CD4-positive, alpha-beta T cell treated with Interferon gamma for 1 hour (primary cell): ENCODE measurements around the gene SEMA6B.
"Not testable (repeated sequence)": the region's sequence is repeated elsewhere in the genome, so short reads cannot be mapped to it uniquely, and the experiment has no call there.

Experiments used
- DNase-seq: peaks from one replicate; pipeline ENCODE4 v3.0.0-alpha.2; 2020

The SEMA6B gene, protein sequence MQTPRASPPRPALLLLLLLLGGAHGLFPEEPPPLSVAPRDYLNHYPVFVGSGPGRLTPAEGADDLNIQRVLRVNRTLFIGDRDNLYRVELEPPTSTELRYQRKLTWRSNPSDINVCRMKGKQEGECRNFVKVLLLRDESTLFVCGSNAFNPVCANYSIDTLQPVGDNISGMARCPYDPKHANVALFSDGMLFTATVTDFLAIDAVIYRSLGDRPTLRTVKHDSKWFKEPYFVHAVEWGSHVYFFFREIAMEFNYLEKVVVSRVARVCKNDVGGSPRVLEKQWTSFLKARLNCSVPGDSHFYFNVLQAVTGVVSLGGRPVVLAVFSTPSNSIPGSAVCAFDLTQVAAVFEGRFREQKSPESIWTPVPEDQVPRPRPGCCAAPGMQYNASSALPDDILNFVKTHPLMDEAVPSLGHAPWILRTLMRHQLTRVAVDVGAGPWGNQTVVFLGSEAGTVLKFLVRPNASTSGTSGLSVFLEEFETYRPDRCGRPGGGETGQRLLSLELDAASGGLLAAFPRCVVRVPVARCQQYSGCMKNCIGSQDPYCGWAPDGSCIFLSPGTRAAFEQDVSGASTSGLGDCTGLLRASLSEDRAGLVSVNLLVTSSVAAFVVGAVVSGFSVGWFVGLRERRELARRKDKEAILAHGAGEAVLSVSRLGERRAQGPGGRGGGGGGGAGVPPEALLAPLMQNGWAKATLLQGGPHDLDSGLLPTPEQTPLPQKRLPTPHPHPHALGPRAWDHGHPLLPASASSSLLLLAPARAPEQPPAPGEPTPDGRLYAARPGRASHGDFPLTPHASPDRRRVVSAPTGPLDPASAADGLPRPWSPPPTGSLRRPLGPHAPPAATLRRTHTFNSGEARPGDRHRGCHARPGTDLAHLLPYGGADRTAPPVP

DNA sequence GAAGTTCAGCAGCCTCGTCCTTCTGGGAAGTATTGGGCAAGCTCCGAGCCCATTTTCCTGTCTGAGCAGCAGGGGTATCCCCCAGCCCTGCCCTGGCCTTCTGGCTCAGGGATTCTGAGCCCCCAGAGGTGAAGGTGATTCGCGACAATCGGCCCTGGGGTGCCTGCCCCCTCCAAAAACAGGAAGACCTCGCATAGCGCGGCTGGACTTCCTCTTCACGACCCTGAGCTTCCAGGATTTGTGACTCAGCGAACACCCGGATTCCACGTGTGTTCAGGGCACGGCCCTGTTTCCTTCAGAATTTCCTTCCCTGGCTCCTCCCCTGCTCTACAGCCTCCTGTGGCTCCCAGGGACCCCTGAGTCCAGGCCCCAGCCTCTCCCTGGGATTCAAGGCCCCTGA, at the start of gene SEMA6B:
Gene SEMA6B (minus strand): TSS at position 116 of the 400 bp plus-strand sequence. CDS start 1,227 bp downstream, outside the sequence.
- peak; percentile 67 for DNase-seq

DNA sequence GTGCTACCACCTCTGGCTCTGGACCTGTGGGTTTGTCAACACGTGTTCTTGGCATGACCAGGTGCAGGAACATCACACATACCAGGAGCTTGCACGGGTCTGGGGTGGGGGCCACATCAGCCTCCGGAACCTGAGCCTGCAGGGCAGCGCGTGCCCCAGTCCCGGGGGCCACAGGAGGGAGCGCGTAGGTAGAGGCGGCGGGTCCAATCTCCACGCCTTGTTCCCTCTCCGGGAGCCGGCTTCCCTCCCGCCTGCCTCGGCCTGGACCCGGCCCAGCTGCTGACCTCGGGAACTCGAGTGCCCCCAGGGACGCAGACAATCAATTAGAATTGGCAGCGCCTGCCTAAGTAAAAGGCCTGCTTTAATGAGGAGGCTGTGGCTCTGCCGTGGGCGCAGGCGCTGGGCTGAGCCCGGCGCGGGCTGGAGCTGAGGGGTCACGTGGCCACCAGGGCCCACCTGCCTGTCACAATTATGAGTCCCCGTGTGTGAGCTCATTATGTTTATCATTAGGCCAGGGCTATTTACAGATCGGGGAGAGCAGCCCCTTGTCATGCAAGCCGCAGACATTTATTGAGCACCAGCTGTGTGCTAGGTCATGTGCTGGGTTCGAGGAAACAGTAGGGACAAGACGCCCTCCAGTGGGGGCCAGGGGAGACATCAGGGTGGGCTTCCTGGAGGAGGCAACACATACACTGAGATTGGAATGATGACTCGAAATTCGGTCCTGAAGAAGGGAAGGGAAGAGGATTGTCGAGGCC, 47.6 kb upstream of the SEMA6B start:
- no peak for DNase-seq

DNA sequence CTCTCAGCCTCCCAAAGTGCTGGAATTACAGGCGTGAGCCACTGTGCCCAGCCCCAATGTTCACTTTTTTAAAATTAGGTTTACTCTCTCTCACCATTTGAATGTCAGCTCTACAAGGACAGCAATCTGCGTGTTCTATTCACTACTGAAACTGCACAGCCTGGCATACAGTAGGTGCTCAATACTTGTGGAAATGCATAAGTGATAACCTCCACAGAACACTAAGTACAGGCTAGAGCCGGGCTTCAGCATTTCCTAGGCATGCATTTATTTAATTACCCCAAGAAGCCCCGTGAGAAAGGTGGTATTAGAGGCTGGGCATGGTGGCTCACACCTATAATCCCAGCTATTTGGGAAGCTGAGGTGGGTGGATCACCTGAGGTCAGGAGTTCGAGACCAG, 46.7 kb upstream of the SEMA6B start:
- no peak for DNase-seq

DNA sequence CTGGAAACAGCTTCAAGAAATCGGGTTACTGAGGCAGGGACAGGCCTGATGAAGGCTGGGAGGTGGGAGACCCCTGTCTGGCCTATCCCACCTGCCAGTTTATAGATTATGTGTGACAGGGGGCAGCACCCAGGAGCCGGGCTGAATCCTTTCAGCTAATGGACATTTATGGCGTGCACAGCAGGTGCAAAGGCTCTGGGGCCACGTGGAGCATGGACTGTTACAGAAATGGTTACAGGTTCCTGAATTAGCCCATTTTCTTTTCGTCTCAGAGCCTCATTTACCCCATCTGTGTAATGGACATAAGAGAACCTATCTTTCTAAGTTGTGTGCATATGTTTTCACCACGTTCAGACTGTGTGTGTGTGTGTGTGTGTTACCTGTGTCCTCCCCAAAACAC, 45.4 kb upstream of the SEMA6B start:
- no peak for DNase-seq

DNA sequence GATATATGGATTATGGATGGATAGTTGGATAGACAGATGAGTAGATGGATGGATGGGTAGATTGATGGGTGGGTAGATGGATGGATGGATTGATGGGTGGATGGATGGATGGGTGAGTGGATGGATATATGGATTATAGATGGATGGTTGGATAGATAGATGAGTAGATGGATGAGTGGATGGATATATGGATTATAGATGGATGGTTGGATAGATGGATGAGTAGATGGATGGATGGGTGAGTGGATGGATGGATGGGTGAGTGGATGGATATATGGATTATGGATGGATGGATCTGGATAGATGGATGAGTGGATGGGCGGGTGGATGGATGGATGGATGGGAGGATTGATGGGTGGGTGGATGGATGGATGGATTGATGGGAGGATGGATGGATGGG, 43.4 kb upstream of the SEMA6B start:
- DNase-seq, result no peak

DNA sequence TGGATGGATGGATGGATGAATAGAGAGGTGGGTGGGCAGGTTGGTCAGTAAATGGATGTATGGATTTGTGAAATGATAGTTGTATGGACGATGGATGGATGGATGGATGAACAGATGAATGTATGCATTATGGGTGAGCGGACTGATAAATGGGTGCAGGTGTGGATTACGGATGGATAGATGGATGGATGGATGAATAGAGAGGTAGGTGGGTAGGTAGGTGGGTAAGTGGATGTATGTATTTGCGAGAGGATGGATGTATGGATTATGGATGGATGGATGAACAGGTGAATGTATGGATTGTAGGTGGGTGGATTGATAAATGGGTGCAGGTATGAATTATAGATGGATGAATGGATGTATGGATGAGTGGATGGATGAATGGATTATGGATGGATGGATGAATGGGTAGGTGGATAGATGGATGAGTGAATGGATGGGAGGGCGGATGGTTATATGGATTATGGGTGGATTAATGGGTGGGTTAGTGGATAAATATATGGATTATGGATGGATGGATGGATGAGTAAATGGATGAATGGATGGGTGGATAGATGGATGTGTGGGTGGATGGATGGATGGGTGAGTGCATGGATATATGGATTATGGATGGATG, 42.8 kb upstream of the SEMA6B start:
- no peak for DNase-seq

DNA sequence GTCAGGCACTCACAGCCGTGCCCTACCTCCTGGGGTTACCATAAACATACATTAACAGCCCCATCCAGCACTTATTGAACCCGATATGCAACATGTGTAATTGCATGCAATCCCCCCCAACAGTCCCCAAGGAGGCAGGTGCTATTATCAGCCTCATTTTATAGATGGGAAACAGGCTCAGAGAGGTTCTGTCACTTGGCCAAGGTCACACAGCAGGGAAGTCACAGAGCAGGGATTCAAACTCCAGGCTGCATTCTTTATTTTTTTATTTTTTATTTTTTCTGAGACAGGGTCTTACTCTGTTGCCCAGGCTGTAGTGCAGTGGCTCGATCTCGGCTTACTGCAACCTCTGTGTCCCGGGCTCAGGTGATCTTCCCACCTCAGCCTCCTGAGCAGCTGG, 41.4 kb upstream of the SEMA6B start:
- no peak for DNase-seq

DNA sequence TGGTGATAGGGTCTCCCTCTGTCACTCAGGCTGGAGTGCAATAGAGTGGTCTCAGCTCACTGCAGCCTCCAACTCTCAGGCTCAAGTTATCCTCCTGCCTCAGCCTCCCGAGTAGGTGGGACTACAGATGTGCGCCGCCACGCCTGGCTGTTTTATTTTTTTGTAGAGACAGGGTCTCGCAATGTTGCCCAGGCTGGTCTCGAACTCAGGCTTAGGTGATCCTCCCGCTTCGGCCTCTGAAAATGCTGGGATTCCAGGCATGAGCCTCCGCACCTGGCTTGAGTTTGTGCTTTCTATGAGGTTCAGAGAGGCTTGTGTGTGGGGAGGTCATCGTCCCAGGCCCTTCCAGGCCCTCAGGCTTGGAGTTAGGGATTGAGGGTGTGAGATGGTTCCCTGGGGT, 40.6 kb upstream of the SEMA6B start:
- no peak for DNase-seq

DNA sequence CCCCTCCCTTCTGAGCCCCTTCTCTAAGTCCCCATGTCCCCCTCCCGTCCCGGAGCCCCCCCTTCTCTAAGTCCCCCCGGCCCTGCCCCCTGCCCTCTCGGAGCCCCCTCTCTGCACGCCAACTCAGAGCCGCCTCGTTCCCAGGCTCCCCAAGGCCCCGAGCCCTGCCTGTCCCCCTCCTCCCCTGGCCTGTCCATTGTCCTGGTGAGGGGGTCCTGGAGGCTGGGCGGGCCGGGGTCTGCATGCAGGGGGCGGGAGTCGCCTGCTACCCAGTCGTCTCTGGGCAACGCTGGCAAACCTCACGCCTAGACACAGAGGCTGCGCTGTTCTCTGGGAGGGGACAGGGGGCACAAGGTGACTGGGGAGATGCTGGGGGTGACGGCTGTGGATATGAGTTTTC, 39.2 kb upstream of the SEMA6B start:
- DNase-seq, result no peak

DNA sequence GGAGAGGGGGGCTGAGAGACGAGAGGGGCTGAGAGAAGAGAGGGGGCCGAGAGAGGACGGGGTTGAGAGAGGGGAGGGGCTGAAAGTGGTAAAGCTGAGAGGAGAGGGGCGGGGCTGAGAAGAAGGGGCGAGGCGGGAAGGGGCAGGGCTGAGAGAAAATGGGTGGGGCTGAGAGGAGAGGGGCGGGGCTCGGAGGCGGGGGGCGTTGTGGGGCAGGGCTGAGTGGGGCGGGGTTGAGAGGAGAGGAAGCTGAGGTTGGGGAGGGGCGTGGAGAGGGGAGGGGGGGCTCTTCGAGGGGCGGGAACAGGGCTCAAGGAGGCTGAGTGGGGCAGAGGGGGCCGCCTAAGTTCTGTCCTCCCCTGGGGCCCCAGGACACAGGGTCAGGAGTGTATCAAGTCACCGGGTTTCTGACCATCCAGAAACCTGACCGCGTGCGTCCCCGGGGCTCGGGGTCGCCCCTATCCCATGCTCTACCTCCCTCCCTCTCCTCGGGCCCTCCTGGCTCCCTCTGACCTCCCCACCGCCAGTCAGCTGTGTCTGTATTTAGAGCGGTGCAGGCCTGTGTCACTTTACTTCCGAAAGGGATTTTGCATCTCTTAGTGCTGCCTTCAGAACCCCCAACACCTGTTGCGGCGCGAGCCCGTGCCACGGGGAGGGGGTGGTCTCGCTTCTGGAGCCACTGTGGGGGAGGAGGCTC, 38.6 kb upstream of the SEMA6B start:
- peak; percentile 57 for DNase-seq

DNA sequence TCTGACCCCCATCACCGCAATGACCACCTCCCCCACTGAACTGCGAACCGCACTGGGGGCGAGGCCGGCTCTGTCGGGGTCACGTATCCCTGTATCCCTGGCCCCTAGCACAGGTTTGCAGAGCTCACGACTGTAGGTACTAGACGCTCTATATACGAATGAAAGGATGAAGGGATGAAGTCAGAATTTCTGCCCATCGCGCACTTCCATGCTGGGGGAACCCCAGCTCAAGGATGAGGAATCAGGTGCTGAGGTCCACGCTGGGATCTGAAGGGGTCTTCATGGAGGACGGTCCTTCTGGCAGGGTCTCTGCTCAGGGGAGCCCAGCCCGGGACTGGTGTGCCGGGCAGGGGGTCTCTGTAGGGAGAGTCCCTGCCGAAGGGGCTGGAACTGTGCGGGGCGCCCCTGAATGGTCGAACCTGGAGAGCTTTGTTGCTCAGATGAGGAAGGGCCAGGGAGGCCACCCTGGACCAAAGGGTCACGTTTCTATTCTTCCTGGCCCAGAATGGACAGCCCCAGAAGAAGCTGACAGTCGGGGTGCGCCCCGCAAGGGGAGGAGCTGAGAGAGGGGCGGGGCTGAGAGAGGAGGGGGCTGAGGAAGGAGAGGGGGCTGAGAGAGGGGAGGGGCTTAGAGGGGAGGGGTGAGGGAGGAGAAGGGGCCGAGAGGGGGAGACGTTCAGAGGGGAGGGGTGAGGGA, 37.9 kb upstream of the SEMA6B start:
- peak; percentile 41 for DNase-seq

DNA sequence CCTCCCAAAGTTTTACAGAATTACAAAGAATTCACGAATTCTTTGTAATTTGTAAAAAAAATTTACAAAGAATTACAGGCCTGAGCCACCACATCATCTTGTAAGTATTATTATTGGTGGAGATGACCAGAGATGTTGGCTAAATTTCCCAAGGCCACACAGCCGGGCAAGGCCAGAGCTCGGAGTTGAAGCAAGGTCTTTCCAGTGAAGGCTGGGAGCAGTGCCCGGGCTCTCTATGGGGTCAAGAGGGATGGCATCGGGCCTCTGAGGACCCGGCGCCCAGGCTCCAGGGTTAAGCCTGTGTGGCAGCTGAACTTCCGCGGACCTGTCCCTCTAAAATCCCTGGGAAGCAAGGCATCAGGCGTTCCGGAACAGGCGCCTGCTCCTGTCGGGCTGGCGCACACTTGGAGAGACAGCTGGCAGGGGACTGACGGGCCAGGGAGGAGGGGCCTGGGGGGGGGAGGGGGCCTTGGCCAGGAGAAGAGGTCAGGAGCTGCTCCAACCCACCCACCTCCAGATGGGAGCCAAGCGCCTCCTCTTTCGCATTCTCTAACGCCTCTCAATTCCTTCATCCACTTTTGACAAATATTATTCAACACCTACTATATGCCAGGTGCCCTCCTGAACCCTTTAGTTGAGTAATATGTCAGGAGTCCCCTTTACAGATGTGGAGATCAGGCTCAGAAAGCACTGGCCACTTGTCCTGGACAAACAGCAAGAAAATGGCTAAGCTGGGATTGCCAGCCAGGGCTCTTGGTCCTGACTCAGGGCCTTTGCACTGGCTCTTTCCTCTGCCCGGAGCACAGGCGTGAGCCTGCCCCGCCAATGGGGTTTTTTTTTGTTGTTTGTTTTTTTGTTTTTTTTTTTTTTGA, 36.8 kb upstream of the SEMA6B start:
- DNase-seq, result no peak

DNA sequence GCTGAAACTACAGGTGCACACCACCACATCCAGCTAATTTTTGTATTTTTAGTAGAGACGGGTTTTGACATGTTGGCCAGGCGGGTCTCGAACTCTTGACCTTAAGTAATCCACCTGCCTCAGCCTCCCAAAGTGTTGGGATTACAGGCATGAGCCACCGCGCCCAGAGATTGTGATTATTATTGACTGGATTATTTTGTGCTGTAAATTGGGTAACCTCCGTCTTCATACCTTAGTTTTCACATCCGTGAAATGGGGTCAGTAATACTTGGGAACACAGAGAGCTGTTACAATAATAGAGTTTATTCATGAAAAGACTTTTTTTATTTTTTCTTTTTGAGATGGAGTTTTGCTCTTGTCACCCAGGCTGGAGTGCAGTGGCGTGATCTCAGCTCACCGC, 35.7 kb upstream of the SEMA6B start:
- DNase-seq, result not testable (repeated sequence)

DNA sequence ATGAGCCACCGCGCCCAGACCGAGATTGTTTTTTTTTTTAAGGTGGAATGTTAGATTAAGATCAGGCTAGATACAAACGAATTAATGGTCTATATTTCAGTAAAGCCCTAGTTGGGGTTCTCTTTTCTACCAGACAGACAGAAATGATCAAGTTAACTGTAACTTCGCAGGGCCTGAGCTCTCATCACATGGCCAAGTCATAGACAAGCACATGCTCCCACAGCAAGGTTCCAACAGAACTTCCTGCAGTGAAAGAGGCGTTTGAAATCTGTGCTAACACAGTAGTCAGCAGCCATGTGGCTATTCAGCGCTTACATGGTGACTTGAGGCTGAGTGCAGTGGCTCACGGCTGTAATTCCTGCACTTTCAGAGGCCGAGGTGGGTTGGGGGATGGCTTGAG, 34.7 kb upstream of the SEMA6B start:
- DNase-seq, result no peak

DNA sequence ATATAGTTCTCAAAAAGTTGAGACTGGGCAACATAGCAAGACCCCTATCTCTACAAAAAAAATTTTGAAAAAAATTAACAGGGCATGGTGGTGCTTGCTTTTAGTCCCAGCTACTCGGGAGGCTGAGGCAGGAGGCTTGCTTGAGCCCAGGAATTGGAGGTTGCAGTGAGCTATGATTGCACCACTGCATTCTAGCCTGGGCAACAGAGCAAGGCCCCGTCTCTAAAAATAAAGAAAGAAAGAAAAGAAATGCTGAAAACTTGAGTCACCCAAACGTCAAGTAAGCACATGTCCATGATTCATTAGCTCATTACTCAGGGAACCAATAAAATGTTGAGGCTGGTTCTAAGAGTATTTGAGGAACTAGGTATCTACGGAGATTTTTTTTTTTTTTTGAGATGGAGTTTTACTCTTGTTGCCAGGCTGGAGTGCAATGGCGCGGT, 33.9 kb upstream of the SEMA6B start:
- no peak for DNase-seq

DNA sequence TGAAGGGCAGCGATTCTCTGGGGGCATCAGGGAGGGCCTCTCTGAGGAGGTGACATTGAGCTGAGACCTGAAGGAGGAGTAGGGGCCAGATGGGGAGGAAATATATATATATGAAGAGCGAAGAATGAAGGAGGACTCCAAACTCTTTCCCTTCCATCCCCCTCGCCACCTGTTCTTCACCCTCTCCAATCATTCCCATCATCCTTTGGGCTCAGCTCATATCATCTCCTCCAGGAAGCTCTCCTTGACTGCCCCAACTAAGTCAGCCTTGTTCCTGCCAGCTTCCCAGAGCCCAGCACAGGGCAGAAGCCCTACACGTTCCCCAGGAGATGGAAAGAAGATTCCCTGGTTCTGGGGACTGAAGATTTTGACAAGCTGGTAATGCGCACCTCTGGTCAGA, 33.0 kb upstream of the SEMA6B start:
- no peak for DNase-seq

DNA sequence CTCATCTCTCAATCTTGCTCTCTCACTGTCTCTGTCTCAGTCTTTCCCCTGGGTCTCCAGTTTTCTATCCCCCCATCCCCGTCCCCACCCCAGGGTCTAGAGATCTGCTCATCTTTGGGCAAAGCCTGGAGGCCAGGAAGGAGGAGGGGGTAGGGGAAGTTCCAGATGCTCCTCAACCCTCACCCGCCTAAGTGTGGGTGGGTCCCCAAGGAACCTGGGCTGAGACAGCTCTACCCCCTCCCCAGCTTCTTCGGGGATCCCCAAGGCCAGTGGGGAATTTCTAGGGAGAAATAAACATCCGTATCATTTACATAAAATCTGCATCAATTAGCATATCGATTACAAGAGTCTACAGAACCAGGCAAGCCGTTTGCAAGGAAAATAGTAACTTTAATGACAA, 31.8 kb upstream of the SEMA6B start:
- no peak for DNase-seq

DNA sequence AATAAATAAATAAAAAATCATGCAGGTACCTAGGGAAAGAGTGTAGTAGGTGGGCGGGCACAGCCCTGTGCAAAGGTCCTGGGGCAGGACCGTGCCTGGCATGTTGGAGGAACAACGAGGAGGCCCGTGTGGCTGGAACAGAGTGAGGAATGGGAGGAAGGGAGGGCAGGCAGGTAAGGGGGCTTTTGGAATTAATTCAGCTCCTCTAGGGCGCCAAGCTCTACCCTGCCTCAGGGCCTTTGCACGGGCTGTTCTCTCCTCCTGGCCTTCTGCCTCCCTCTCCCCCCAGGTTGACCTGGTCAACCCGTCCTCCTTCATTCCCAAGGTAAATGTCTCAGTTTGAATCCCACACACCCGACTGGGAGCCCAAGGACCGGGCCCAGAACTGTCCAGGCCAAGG, 31.1 kb upstream of the SEMA6B start:
- no peak for DNase-seq

DNA sequence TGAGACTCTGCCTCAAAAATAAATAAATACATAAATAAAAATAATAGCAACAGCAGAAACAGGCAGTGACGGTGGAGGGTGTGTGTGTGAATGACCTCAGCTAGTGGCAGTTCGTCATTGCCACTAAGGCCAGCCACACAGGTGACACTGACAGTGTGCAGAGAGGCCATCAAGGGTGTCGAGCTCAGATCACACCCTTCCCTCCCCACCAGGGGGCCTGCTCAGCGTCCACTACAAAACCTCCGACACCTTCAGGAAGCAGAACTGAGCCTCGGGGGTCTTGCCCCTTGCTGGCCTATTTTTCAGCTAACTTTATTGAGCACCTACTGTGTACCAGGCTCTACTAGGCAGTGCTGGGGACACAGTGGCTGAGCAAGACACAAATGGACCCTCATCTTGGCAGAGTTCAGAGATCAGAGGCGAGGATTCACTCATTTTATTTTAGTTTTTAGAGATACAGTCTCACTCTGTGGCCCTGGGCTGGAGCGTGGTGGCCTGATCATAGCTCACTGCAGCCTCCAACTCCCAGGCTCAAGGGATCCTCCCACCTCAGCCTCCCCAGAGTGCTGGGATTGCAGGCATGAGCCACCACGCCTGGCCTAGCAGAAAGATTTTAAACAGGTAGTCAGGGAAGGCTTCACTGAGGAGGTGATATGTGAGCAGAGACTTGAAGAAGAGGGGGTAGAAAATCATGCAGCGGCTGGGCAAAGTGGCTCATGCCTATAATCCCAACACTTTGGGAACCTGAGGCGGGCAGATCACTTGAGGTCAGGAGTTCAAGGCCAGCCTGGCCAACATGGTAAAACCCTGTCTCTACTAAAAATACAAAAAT, 30.3 kb upstream of the SEMA6B start:
- peak; percentile 25 for DNase-seq
